GOT3 (cell line): ENCODE results near the gene ZSWIM5.
A peak's percentile ranks its signal among the peaks of the same experiment; 100 is the strongest.
"Not testable (repeated sequence)": the region's sequence is repeated elsewhere in the genome, so short reads cannot be mapped to it uniquely, and the experiment has no call there.

Source experiments
- DNase-seq: peaks from one replicate; lab custom pipeline; 2025; ENCODE audit warnings: mixed read lengths; lab: John Stamatoyannopoulos, UW

ZSWIM5 gene

GRCh38 chr1:45205910-45206721 lies at the start of gene ZSWIM5:
ZSWIM5 (minus strand) TSS chr1:45206605; CDS start chr1:45206350, 255 bp downstream.
- peak; percentile 51 for DNase-seq

GRCh38 chr1:45254490-45254889 lies 48.1 kb upstream of the ZSWIM5 start:
- no peak for DNase-seq

GRCh38 chr1:45250544-45250943 lies 44.1 kb upstream of the ZSWIM5 start:
- no peak for DNase-seq

- not testable (repeated sequence) for DNase-seq
These were observed 41.6 kb upstream of the ZSWIM5 start for GRCh38 chr1:45248004-45248403.

GRCh38 chr1:45246760-45247159 lies 40.4 kb upstream of the ZSWIM5 start:
- no peak for DNase-seq

GRCh38 chr1:45246359-45246758 lies 40.0 kb upstream of the ZSWIM5 start:
- DNase-seq = not testable (repeated sequence)

GRCh38 chr1:45244660-45245059 lies 38.3 kb upstream of the ZSWIM5 start:
- no peak for DNase-seq

- DNase-seq = no peak
These were observed 37.3 kb upstream of the ZSWIM5 start for GRCh38 chr1:45243476-45244343.

GRCh38 chr1:45238846-45239245 lies 32.4 kb upstream of the ZSWIM5 start:
- no peak for DNase-seq

GRCh38 chr1:45236136-45236535 lies 29.7 kb upstream of the ZSWIM5 start:
- DNase-seq = no peak

GRCh38 chr1:45230537-45230936 lies 24.1 kb upstream of the ZSWIM5 start:
- no peak for DNase-seq

GRCh38 chr1:45225598-45225997 lies 19.2 kb upstream of the ZSWIM5 start:
- no peak for DNase-seq

- not testable (repeated sequence) for DNase-seq
These were observed 17.3 kb upstream of the ZSWIM5 start for GRCh38 chr1:45223710-45224109.

- no peak for DNase-seq
These were observed 15.3 kb upstream of the ZSWIM5 start for GRCh38 chr1:45221716-45222115.

- DNase-seq = no peak
These were observed 10.5 kb upstream of the ZSWIM5 start for GRCh38 chr1:45216861-45217260.

- no peak for DNase-seq
These were observed 9.8 kb upstream of the ZSWIM5 start for GRCh38 chr1:45216200-45216541.

- DNase-seq = no peak
These were observed 9.2 kb upstream of the ZSWIM5 start for GRCh38 chr1:45215485-45216199.

- DNase-seq = no peak
These were observed 7.5 kb upstream of the ZSWIM5 start for GRCh38 chr1:45213892-45214291.

GRCh38 chr1:45211076-45211475 lies 4.7 kb upstream of the ZSWIM5 start:
- no peak for DNase-seq

GRCh38 chr1:45206808-45207623 lies 611 bp upstream of the ZSWIM5 start:
- no peak for DNase-seq
